IMR-90 (cell line): ENCODE results near the gene USP7.

Experiments
- CEBPB ChIP-seq: IDR thresholded peaks from 2 replicates; pipeline ENCODE4 v1.6.1; 2012; ENCODE audit warnings: low read depth, low read length, improper control_type of control experiment
- CHD1 ChIP-seq: IDR thresholded peaks from 2 replicates; pipeline ENCODE4 v1.6.1; 2012; ENCODE audit warnings: low read depth, low read length, improper control_type of control experiment
- CTCF ChIP-seq: conservative IDR thresholded peaks from 2 replicates; pipeline ENCODE4 v1.5.1; 2012; ENCODE audit warnings: mild to moderate bottlenecking, low read depth, low read length, improper control_type of control experiment
- MAFK ChIP-seq: IDR thresholded peaks from 2 replicates; pipeline ENCODE4 v1.6.1; 2012; ENCODE audit warnings: low read depth, low read length, improper control_type of control experiment
- MAZ ChIP-seq: IDR thresholded peaks from 2 replicates; pipeline ENCODE4 v1.6.1; 2012; ENCODE audit warnings: low read depth, mild to moderate bottlenecking, low read length, improper control_type of control experiment, moderate library complexity, borderline replicate concordance
- NFE2L2 ChIP-seq: fragments of 150-350 bp; IDR thresholded peaks from 2 replicates; pipeline ENCODE4 v1.6.1; 2016; ENCODE audit warnings: low read depth, mild to moderate bottlenecking, low read length
- POLR2A ChIP-seq: IDR thresholded peaks from 2 replicates; pipeline ENCODE4 v1.6.1; 2012; ENCODE audit warnings: mild to moderate bottlenecking, low read depth, low read length
- RFX5 ChIP-seq: IDR thresholded peaks from 2 replicates; pipeline ENCODE4 v1.8.0; 2012; ENCODE audit warnings: low read depth, mild to moderate bottlenecking, low read length, moderate library complexity
- USF2 ChIP-seq: fragments of 150-350 bp; IDR thresholded peaks from 2 replicates; pipeline ENCODE4 v1.6.1; 2017; ENCODE audit warnings: mild to moderate bottlenecking, antibody characterized with exemption, low read length, low read depth

GRCh38 chr16:8867216-8867931, 96.3 kb downstream of the USP7 start:
- TF ChIP-seq NFE2L2 = no peak
- no peak for TF ChIP-seq CTCF
- no peak for TF ChIP-seq CEBPB
- no peak for TF ChIP-seq CHD1
- TF ChIP-seq POLR2A = no peak
- no peak for TF ChIP-seq MAZ
- TF ChIP-seq MAFK = no peak
- no peak for TF ChIP-seq RFX5
- no peak for TF ChIP-seq USF2
